ENCODE data around the gene HHAT. TPM values are rescaled to one million over a fixed set of nuclear protein-coding genes. Genes with fewer than 3 reads are reported as not detected.
"Not testable (repeated sequence)": the region's sequence is repeated elsewhere in the genome, so short reads cannot be mapped to it uniquely, and the experiment has no call there.

HHAT gene
- total RNA-seq, 2 donors from 2014 or later = 16.3 to 19.0 TPM

- no peak overlapping the region for H3K27ac ChIP-seq
- DNase-seq (ENCODE audit: low spot score) = no peak
- intact Hi-C loops (cut with DNase I) = no loop called here
- TF ChIP-seq POLR2AphosphoS5 (IDR thresholded peaks at IDR 0.05) = no peak
- no peak for TF ChIP-seq CTCF (IDR thresholded peaks at IDR 0.05)
- no peak for TF ChIP-seq POLR2A (IDR thresholded peaks at IDR 0.05)
- no peak overlapping the region for H3K4me3 ChIP-seq
- peaks cover 8% of the 10 kb centered on the region for H3K4me1 ChIP-seq (replicated peaks)
- H3K27me3 ChIP-seq (replicated peaks; ENCODE audit: insufficient read depth) = no peaks in the 10 kb centered on the region
- H3K9me3 ChIP-seq = no peaks in the 10 kb centered on the region
- no peaks in the 10 kb centered on the region for H3K36me3 ChIP-seq
- 75% methylated on average over 9 of the region's 9 CpGs for WGBS
Measured at GRCh38 chr1:210415846-210416448, 87.2 kb downstream of the HHAT start.

GRCh38 chr1:210416681-210417080 is 88.0 kb downstream of the HHAT start:
- Histone ChIP-seq H3K4me3 (no peak overlapping the region), H3K9me3 (no peaks in the 10 kb centered on the region), H3K27ac (no peak overlapping the region), H3K27me3 (replicated peaks; ENCODE audit: insufficient read depth) (no peaks in the 10 kb centered on the region), H3K36me3 (no peaks in the 10 kb centered on the region), H3K4me1 (replicated peaks) (peaks cover 8% of the 10 kb centered on the region)
- 97% methylated on average over 2 of the region's 2 CpGs for WGBS
- no peak for DNase-seq (ENCODE audit: low spot score)
- TF ChIP-seq POLR2AphosphoS5 (IDR thresholded peaks at IDR 0.05) (no peak), CTCF (IDR thresholded peaks at IDR 0.05) (no peak), POLR2A (IDR thresholded peaks at IDR 0.05) (no peak)
- intact Hi-C loops (cut with DNase I) = no loop called here

- no peaks in the 10 kb centered on the region for H3K27me3 ChIP-seq (replicated peaks; ENCODE audit: insufficient read depth)
- H3K27ac ChIP-seq = no peak overlapping the region
- TF ChIP-seq POLR2A (IDR thresholded peaks at IDR 0.05) (no peak), CTCF (IDR thresholded peaks at IDR 0.05) (no peak), POLR2AphosphoS5 (IDR thresholded peaks at IDR 0.05) (no peak)
- no peak overlapping the region for H3K4me3 ChIP-seq
- DNase-seq (ENCODE audit: low spot score) = no peak
- intact Hi-C loops (cut with DNase I) = no loop called here
- H3K9me3 ChIP-seq = no peaks in the 10 kb centered on the region
- 80% methylated on average over 5 of the region's 5 CpGs for WGBS
- no peaks in the 10 kb centered on the region for H3K36me3 ChIP-seq
- peaks cover 8% of the 10 kb centered on the region for H3K4me1 ChIP-seq (replicated peaks)
Measured at GRCh38 chr1:210417881-210418280, 89.2 kb downstream of the HHAT start.

- H3K27me3 ChIP-seq (replicated peaks; ENCODE audit: insufficient read depth) = no peaks in the 10 kb centered on the region
- WGBS = 62% methylated on average over 7 of the region's 7 CpGs
- no peak for TF ChIP-seq POLR2A (IDR thresholded peaks at IDR 0.05)
- TF ChIP-seq CTCF (IDR thresholded peaks at IDR 0.05) = no peak
- TF ChIP-seq POLR2AphosphoS5 (IDR thresholded peaks at IDR 0.05) = peak; percentile 27
- no peak overlapping the region for H3K4me3 ChIP-seq
- intact Hi-C loops (cut with DNase I) = no loop called here
- no peaks in the 10 kb centered on the region for H3K9me3 ChIP-seq
- no peaks in the 10 kb centered on the region for H3K36me3 ChIP-seq
- H3K4me1 ChIP-seq (replicated peaks) = peaks cover 8% of the 10 kb centered on the region
- peak; percentile 32 for DNase-seq (ENCODE audit: low spot score)
- H3K27ac ChIP-seq = peak overlapping the region; percentile 61 to 62
Measured at GRCh38 chr1:210418863-210419650, 90.4 kb downstream of the HHAT start.

GRCh38 chr1:210426696-210427095 is 98.0 kb downstream of the HHAT start:
- H3K27ac ChIP-seq; intact Hi-C loops (cut with DNase I); H3K27me3 ChIP-seq (replicated peaks; ENCODE audit: insufficient read depth); H3K4me1 ChIP-seq (replicated peaks); H3K9me3 ChIP-seq; H3K4me3 ChIP-seq; H3K36me3 ChIP-seq; DNase-seq (ENCODE audit: low spot score): not testable (repeated sequence)
- 94% methylated on average over 1 of the region's 1 CpG for WGBS
